Tibial nerve (tissue), 4 donors: ENCODE results near the gene THRA. TPM values are rescaled to one million over a fixed set of nuclear protein-coding genes. Genes with fewer than 3 reads are reported as not detected.

Source experiments
- DNase-seq, 2 donors: peaks; one replicate each; pipeline ENCODE4 v3.0.0-alpha.2; 2019; ENCODE audit warnings: low spot score in 2 of 2
- H3K27ac ChIP-seq, 4 donors: fragments of 200-600 bp; sonication (generic) in 3 of 4; one replicate each; pipeline ENCODE4 v1.5.1; 2017 to 2019; ENCODE audit warnings: mild to moderate bottlenecking in 1 of 4
- H3K27me3 ChIP-seq, 2 donors: fragments of 200-600 bp; sonication (generic) in 1 of 2; one replicate each; pipeline versions ENCODE4 v1.5.1 to v1.6.0; 2017 to 2019
- H3K36me3 ChIP-seq, 3 donors: fragments of 200-600 bp; sonication (generic); one replicate each; pipeline ENCODE4 v1.5.1; 2018 to 2019
- H3K4me1 ChIP-seq, 4 donors: fragments of 200-600 bp; sonication (generic) in 3 of 4; one replicate each; pipeline ENCODE4 v1.5.1; 2017 to 2019
- H3K4me3 ChIP-seq, 4 donors: fragments of 200-600 bp; sonication (generic) in 3 of 4; one replicate each; pipeline ENCODE4 v1.5.1; 2017 to 2019; ENCODE audit warnings: mild to moderate bottlenecking in 1 of 4, moderate library complexity in 1 of 4
- H3K9me3 ChIP-seq, 4 donors: fragments of 200-600 bp; sonication (generic) in 3 of 4; one replicate each; pipeline ENCODE4 v1.5.1; 2017 to 2019
- EP300 ChIP-seq, 2 donors: sonication (generic); formaldehyde crosslinking; IDR thresholded peaks; one replicate each; pipeline ENCODE4 v1.6.1; 2017; ENCODE audit warnings: antibody characterized with exemption in 2 of 2, mild to moderate bottlenecking in 1 of 2
- POLR2A ChIP-seq, 2 donors: fragments of 450-650 bp; IDR thresholded peaks; one replicate each; pipeline ENCODE4 v1.6.1; 2017; ENCODE audit warnings: antibody characterized with exemption in 2 of 2, mild to moderate bottlenecking in 2 of 2, moderate library complexity in 2 of 2
- WGBS, 2 donors: methylation state at CpG; one replicate each; pipeline ENCODE4 v1.1.5; 2018; 5-methylcytosine and 5-hydroxymethylcytosine counted together
- total RNA-seq, 4 donors: library from RNA; depleted of rRNA; stranded (reverse); fragments of >200 nt; gene quantifications; one replicate each; pipeline ENCODE4 v1.1.0, GENCODE V29; 2016
- TF ChIP-seq, protein P1 (sequence below), 5 experiments: fragments of 200-600 bp in 3 of 5; fragments of 450-650 bp in 2 of 5; sonication (generic) in 3 of 5; IDR thresholded peaks; one replicate each; pipeline ENCODE4 v1.5.1; 2016 to 2019; ENCODE audit warnings: antibody characterized with exemption in 5 of 5, mild to moderate bottlenecking in 3 of 5, moderate library complexity in 2 of 5

Gene THRA
- total RNA-seq, 4 donors from 2014 or later: 65.4 to 86.1 (median 78.4) TPM

DNA sequence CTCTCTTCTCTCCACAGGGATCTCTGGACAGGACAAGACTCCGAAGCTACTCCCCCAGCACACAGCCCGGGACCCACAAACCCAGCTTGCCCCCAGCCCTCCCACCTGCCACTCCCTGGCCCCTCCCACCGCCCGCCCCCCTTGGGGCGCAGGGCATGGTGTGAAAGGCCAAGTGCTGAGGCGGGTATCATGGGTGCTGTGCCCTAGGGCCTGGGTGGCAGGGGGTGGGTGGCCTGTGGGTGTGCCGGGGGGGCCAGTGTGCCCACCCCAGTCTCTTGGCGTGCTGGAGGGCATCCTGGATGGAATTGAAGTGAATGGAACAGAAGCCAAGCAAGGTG, 11.4 kb downstream of the THRA start:
- Histone ChIP-seq H3K27me3 (no peaks in the 10 kb centered on the region), H3K9me3 (no peaks in the 10 kb centered on the region), H3K4me3 (no peak overlapping the region), H3K4me1 (peaks cover 17 to 90% (median 80%) of the 10 kb centered on the region in 4 donors), H3K27ac (peak overlapping the region; percentile 94 to 98 (median 96)), H3K36me3 (peaks cover 0 to 33% (median 5%) of the 10 kb centered on the region in 3 donors)
- no peak for DNase-seq
- 52 to 67% methylated on average over 5 to 8 of the region's 8 CpGs for WGBS, 2 donors
- TF ChIP-seq EP300 (IDR thresholded peaks at IDR 0.05) (no peak), POLR2A (IDR thresholded peaks at IDR 0.05) (no peak)
- TF ChIP-seq, protein P1, sequence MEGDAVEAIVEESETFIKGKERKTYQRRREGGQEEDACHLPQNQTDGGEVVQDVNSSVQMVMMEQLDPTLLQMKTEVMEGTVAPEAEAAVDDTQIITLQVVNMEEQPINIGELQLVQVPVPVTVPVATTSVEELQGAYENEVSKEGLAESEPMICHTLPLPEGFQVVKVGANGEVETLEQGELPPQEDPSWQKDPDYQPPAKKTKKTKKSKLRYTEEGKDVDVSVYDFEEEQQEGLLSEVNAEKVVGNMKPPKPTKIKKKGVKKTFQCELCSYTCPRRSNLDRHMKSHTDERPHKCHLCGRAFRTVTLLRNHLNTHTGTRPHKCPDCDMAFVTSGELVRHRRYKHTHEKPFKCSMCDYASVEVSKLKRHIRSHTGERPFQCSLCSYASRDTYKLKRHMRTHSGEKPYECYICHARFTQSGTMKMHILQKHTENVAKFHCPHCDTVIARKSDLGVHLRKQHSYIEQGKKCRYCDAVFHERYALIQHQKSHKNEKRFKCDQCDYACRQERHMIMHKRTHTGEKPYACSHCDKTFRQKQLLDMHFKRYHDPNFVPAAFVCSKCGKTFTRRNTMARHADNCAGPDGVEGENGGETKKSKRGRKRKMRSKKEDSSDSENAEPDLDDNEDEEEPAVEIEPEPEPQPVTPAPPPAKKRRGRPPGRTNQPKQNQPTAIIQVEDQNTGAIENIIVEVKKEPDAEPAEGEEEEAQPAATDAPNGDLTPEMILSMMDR (IDR thresholded peaks at IDR 0.05): no peak

DNA sequence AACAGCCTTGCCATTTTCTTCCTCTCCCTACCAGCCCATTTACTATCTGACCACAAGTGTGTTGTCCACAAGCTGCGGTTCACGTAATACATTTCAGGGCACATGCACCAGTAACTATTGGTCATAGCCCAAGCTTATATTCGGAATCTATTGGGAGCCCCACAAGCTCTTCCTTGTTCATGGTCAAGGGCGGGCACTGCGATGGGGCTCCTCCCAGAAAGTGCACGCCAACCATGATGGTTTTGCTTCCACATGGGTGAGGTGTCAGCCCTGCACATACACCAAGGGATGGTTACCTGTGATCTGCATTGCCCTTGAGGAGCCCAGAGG, 12.1 kb downstream of the THRA start:
- H3K4me3 ChIP-seq: peak overlapping the region in 1 of 4 donors; percentile 18
- TF ChIP-seq POLR2A (IDR thresholded peaks at IDR 0.05): no peak
- TF ChIP-seq, protein P1 (IDR thresholded peaks at IDR 0.05): no peak
- no peak for TF ChIP-seq EP300 (IDR thresholded peaks at IDR 0.05)
- H3K27me3 ChIP-seq: no peaks in the 10 kb centered on the region
- peaks cover 0 to 40% (median 5%) of the 10 kb centered on the region in 3 donors for H3K36me3 ChIP-seq
- WGBS, 2 donors: 11 to 25% methylated on average over 3 to 6 of the region's 6 CpGs
- H3K4me1 ChIP-seq: peaks cover 17 to 83% (median 73%) of the 10 kb centered on the region in 4 donors
- peak overlapping the region; percentile 94 to 98 (median 96) for H3K27ac ChIP-seq
- no peaks in the 10 kb centered on the region for H3K9me3 ChIP-seq
- no peak for DNase-seq

DNA sequence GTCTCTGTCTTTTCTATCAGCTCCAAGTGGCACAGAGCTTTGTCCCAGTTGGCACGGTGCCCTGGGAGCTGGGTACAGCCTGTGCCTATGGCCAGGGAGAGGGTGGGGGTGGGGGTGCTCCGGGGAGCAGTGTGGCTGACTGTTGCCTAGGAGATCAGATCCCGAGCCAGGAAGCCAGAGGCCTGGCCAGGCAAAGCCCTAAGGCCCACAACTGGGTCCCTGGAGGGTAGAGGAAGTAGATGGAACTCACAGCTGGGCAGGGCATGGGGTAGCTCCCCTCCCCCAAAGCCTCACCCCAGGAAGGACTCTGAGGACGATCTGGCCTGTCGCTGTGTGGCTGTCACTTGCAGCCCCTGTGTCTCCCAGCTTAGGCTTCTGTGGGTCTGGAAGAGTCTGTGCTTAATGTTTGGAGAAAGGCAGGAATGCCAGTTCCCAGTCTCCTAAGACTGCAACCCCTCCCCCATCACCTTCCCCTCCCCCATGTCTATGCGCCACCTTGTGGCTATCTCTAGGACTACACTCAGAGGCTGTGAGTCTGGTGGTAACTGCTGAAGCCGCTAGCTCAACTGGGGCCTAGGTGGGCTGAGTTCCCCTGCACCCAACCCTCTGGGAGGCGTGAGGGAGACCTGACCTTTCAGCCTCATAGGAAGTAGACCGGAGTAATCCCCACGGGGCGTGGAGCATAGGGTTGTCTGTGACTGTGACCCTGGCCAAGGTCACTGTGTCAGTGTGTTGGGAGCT, 12.6 kb downstream of the THRA start:
- Histone ChIP-seq H3K9me3 (no peaks in the 10 kb centered on the region), H3K36me3 (peaks cover 0 to 42% (median 5%) of the 10 kb centered on the region in 3 donors), H3K4me3 (peak overlapping the region in 2 of 4 donors; percentile 11 to 18), H3K4me1 (peaks cover 17 to 77% (median 68%) of the 10 kb centered on the region in 4 donors), H3K27ac (peak overlapping the region; percentile 94 to 98 (median 96)), H3K27me3 (no peaks in the 10 kb centered on the region)
- TF ChIP-seq EP300 (IDR thresholded peaks at IDR 0.05) (peak; percentile 67 to 79), POLR2A (IDR thresholded peaks at IDR 0.05) (peak in 1 of 2 donors; percentile 10)
- TF ChIP-seq, protein P1 (IDR thresholded peaks at IDR 0.05): peak; percentile 89 to 95 (median 94)
- 5 to 8% methylated on average over 9 of the region's 11 CpGs for whole genome bisulfite sequencing, 2 donors
- peak; percentile 79 to 91 for DNase-seq

DNA sequence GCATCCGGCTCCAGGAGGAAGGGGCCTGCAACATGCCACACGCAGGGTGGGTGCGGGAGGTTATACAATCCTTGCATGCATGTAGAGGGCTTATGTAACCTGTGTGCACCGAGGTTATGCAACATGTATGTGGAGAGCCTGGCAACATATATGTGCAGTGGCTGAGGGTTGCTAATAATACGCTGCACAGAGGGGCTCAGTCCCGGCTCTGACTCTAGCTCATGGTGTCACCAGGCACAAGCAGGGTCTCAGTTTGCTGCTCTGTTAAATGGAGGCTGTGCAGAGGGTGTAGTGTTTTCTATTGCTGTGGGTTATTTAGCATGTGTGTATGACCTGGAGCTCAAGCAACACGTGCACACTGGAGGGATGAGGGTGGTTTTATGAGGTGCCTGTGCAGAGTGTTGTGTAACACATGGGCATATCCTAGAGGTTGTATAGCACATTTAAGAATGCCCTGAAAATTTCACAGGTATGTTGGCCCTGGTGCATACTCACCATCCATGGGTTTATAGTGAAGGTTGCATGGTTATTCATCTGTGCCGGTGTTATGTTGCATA, 13.3 kb downstream of the THRA start:
- Histone ChIP-seq H3K27ac (peak overlapping the region; percentile 94 to 98 (median 96)), H3K9me3 (no peaks in the 10 kb centered on the region), H3K4me3 (peak overlapping the region in 2 of 4 donors; percentile 11 to 18), H3K27me3 (no peaks in the 10 kb centered on the region), H3K36me3 (peaks cover 0 to 48% (median 5%) of the 10 kb centered on the region in 3 donors), H3K4me1 (peaks cover 17 to 71% (median 62%) of the 10 kb centered on the region in 4 donors)
- DNase-seq: no peak
- no peak for TF ChIP-seq EP300 (IDR thresholded peaks at IDR 0.05)
- TF ChIP-seq POLR2A (IDR thresholded peaks at IDR 0.05): no peak
- TF ChIP-seq, protein P1 (IDR thresholded peaks at IDR 0.05): no peak
- 35 to 40% methylated on average over 8 of the region's 8 CpGs for WGBS, 2 donors

DNA sequence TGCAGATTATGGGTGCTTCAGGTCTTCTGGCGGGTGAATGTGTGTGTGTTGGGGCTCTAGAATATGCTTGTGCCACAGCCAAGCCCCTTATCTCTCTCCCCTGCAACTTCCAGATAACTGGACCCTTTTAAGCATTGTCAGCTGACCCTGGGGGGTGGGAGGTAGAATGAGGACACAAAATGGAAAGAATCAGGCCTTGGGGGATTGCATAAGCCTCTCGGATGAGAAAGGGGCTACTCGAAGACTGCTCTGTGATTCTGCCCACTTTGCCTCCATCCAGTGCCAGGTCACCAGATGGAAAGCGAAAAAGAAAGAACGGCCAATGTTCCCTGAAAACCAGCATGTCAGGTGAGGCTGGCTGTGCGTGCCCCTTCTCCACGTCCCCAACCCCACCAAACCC, 13.8 kb downstream of the THRA start:
- peaks cover 14 to 65% (median 56%) of the 10 kb centered on the region in 4 donors for H3K4me1 ChIP-seq
- H3K27ac ChIP-seq: peak overlapping the region; percentile 32 to 97 (median 95)
- no peak for DNase-seq
- H3K9me3 ChIP-seq: no peaks in the 10 kb centered on the region
- no peaks in the 10 kb centered on the region for H3K27me3 ChIP-seq
- H3K36me3 ChIP-seq: peaks cover 0 to 54% (median 5%) of the 10 kb centered on the region in 3 donors
- 81 to 83% methylated on average over 7 of the region's 7 CpGs for WGBS, 2 donors
- no peak overlapping the region for H3K4me3 ChIP-seq
- TF ChIP-seq EP300 (IDR thresholded peaks at IDR 0.05) (no peak), POLR2A (IDR thresholded peaks at IDR 0.05) (no peak)
- TF ChIP-seq, protein P1 (IDR thresholded peaks at IDR 0.05): no peak
